ENCODE data around the gene NRDC.
A peak's percentile ranks its signal among the peaks of the same experiment; 100 is the strongest.

The NRDC gene, protein sequence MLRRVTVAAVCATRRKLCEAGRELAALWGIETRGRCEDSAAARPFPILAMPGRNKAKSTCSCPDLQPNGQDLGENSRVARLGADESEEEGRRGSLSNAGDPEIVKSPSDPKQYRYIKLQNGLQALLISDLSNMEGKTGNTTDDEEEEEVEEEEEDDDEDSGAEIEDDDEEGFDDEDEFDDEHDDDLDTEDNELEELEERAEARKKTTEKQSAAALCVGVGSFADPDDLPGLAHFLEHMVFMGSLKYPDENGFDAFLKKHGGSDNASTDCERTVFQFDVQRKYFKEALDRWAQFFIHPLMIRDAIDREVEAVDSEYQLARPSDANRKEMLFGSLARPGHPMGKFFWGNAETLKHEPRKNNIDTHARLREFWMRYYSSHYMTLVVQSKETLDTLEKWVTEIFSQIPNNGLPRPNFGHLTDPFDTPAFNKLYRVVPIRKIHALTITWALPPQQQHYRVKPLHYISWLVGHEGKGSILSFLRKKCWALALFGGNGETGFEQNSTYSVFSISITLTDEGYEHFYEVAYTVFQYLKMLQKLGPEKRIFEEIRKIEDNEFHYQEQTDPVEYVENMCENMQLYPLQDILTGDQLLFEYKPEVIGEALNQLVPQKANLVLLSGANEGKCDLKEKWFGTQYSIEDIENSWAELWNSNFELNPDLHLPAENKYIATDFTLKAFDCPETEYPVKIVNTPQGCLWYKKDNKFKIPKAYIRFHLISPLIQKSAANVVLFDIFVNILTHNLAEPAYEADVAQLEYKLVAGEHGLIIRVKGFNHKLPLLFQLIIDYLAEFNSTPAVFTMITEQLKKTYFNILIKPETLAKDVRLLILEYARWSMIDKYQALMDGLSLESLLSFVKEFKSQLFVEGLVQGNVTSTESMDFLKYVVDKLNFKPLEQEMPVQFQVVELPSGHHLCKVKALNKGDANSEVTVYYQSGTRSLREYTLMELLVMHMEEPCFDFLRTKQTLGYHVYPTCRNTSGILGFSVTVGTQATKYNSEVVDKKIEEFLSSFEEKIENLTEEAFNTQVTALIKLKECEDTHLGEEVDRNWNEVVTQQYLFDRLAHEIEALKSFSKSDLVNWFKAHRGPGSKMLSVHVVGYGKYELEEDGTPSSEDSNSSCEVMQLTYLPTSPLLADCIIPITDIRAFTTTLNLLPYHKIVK

DNA sequence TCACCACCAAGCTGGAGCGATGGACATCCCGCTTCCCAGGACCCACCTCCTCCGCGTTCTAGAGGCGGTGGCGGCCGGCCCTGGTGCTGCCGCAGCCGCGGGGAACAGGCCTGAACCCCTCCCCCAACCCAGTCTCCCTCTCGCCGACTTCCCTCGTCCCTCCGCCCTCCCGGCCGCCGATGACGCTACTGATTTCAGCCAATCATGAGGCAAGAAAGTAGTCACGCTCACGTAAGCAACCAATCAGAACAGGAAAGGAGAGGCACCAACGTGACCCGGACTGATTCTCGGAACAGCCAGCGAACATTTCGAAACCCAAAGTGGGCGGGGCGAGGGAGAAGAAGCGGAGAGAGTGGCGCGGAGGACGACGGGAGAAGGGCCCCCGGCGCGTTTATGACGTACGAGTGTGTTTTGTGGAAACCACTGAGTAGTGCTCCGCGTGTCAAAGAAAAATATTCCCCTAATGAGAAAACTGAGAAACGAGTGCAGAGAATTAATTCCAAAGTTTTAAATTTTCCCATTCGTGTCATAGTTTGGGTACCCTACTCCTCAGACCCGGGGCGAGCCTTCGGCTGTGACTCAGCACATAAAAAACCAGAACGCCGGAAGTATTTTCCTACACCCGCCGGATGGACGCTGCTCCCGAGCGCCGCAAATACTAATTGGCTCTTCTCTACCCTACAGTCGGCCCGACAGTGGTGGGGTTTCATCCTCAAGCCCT is at the start of gene NRDC:
NRDC (minus strand) TSS at position 112 of the 721 bp plus-strand sequence. CDS start 112 bp downstream, outside the sequence.
- DNase-seq (ENCODE audit: low read depth in 2 of 3, low spot score in 1 of 3), result peak; percentile 99

DNA sequence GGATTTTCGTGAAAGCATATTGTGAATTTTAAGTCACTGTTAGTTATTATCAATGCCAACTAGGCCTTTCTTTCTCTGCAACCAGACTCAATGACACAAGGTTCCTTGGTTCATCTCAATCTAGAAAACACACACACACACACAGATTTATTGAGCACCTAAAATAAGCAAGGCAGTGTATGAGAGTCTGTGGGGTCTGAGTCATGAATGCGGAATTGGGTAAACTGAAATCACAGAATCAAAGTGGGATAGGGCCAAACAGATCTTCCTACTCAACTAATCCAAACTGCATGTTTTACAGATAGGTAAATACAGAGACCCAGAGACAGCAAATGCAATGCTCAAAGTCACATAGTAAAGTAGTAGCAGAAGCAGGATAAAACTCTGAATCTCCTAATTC is 48.5 kb upstream of the NRDC start:
- no peak for DNase-seq (ENCODE audit: low read depth in 2 of 3, low spot score in 1 of 3)

DNA sequence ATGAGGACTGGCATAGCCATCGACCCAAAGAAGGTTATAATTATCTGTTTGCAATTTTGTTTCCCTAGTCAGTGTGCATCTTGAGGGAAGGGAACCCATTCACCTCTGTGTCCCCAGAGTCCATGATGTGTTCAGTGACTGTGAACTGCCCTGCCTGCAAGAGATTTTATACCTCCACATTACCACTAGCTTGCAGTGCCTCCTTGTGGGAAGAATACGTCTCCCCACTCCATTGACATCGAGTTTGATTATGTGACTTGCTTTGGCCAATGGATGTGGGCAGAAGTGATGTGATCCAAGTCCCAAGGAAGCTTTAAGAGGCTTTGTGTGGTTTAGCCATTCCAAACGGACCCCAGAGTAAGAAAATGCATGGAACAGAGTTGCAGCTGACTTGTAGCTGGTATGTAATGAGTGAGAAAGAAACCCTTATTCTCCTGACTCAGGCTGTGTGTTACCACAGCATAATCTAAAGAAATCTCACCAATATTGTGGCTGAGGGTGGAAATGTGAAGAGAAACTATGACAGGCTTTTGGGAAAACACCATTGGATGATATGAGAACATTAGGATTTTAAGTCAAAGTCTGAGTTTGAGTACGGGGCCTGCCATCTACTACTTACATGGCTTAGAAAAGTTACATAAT is 47.8 kb upstream of the NRDC start:
- no peak for DNase-seq (ENCODE audit: low read depth in 2 of 3, low spot score in 1 of 3)

DNA sequence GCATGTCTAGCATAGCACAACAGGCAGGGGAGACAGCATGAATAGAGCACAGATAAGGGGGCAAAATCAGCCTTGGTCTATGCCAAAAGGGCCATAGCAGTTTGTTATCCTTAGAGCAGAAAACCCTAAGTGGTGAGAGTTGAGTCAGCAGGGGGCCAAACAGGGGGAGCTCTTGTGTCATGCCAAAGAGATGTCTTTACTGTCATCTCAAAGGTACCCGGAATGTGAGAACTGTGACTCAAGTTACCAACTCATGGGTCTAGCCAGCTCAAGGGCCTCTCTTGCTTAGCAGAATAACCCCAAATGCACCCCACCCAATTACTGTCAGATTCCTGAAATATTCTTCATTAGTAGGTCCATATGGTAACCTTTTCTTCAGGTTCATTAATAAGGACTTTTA is 45.9 kb upstream of the NRDC start:
- peak in 2 of 3 donors; percentile 5 to 35 for DNase-seq (ENCODE audit: low read depth in 2 of 3, low spot score in 1 of 3)

DNA sequence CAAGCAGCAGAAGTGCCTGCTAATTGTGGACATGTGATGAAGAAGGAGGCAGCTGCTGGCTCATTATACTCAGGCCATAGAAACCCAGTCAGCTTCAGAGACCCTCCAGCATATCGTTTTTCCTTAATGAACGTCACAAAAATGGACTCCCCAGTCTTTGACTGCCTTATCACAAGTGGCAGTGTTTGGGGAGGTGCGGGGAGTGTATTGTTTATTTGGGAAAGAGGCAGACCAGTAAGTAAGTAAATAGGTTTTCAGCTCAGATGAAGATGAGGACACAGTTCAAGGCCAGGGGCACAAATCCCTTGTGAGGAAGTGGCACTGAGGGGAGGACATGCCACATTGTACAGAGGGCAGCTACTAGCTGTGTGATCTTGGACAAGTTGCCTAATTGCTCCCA is 43.5 kb upstream of the NRDC start:
- no peak for DNase-seq (ENCODE audit: low read depth in 2 of 3, low spot score in 1 of 3)

DNA sequence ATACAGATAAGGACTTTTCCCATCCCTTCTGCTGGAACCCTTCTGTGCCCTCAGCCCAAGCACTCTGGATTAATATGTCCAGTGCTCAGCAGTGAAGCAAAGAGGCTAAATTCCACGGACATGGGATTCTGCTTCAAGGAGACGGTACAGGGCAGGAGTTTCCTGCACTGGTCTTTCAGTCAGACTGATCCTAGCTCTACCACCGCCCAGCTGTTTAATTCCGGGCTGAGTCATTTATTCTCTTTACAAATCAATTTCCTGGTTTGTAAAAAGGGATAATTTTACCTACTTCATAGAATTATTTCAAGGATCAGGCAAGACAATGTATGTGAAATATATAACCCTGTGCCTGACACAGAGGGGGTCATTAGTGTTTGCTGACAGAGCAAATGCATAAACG is 41.6 kb upstream of the NRDC start:
- DNase-seq (ENCODE audit: low read depth in 2 of 3, low spot score in 1 of 3), result no peak

DNA sequence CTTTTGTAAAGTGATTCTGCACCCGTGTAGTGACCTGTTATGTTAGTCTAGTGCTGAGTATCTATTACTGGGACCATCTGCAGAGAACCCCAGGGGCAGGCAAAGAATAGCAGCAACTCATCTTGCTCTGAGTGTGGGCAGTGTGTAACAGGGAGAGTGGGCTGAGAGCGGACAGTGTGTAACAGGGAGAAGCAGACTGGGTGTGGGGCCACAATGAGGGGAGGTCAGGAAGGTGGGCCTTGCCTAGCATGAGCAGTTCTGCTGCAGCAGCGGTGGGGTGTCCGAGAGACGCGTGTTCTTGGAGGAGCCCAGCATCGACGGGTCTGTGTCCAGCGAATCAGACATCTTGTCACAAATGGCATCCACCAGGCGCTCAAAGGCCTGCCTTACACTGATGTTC is 41.2 kb upstream of the NRDC start:
- no peak for DNase-seq (ENCODE audit: low read depth in 2 of 3, low spot score in 1 of 3)

DNA sequence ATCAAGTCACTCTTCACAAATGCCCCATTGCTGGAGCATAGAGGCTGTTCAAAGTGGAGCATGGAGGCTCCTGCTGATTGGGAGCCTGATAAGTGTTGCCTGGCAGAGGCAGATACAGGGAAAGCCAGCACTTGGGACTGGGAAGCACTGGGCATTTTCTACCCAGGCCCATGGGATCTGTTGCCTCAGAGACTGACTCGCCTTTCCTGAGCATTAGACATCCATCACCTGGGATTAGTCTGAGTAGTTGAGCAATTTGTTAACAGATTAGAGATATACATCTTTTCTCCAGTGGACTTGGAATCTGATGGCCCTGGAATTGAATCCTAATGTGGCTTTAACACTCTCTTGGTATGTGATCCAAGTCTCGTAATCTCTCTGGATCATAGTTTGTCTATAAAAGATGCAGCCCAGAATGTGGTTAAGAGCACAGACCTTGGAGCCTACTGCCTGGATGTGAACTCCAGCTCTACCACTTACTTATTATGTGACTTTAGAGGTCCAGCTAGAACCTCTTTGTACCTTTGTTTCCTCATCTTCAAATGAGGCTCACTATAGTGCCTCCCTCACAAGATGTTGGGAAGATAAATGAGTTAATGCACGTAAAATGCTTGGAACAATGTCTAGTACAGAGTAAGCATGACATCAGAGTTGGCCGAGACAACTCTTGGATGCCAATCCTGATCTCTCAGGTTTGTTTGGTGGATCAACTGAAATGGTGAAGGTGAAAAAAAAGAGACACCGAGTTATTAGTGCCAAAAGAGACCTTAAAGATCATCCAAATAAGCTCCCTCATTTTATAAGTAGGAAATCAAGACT is 38.3 kb upstream of the NRDC start:
- DNase-seq (ENCODE audit: low read depth in 2 of 3, low spot score in 1 of 3), result no peak

DNA sequence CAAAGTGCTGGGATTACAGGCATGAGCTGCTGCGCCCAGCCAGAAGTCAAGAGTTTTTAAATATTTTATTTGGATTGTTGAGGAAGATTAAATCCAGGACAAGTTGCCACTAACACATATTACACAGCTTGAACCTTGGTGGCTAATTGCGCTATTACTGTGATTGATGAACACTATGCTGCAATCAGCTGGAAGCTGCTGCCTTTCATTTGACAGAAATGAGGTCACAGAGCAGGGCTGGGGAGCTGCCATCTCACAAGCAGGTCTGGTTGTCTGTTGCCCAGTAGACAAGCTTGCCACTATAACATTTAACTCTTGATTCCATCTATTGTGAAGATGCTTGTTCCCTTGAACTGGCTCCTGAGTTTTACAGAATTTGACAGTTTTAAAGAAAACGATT is 37.4 kb upstream of the NRDC start:
- no peak for DNase-seq (ENCODE audit: low read depth in 2 of 3, low spot score in 1 of 3)

DNA sequence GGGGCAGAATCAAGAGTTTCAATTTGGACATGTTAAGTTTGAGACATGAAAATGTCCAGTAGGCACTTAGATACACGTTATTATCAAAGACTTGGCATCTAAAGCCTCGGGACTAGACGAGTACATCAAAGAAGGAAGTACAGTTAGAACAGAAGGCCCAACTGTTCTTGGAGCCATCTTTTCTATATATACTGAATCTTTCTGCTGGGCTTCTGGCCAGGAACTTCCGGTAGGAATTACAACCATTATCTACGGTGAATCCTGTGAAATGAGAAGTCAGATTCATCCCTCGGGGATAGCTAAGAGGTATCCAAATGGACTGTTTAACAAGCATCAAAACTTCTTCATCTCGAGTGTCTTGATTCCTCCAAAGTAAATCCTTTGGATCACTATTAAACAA is 34.4 kb upstream of the NRDC start:
- DNase-seq (ENCODE audit: low read depth in 2 of 3, low spot score in 1 of 3), result no peak

DNA sequence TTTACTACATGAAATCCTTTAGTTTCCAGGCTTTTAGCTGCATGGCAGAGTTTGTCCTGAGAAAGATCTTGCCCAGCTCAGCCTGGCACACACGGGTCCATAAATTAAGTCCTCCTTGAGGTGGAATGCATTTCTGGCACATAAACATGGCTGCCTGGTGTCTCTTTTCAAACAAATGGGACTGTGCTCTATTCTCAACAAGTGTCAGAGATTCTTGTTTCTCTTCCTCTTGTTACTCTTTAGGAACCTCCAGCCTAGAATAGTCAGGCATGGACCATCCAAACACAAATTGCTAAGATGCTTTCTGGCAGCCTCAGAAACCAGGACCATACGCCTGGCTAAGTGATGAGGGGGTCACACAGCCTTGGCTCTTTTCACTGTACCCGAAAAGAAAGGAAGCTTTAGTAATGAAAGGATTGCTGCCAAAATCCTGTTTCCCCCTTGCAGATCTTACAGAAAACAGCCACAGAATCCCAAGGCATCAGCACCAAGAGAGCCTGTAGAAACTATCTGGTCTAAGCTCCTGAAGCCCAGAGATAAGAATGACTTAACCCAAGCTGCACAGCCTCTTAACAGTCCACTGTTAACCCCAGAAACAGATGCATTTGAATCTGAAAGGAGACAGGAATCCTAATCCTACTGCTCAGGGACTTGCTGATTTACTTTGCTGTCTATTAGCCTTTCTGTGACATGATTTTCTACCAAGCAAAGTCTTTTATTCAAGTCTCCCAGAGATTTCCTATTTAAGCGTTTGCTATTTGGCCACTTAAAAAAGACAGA is 31.9 kb upstream of the NRDC start:
- DNase-seq (ENCODE audit: low read depth in 2 of 3, low spot score in 1 of 3), result no peak

DNA sequence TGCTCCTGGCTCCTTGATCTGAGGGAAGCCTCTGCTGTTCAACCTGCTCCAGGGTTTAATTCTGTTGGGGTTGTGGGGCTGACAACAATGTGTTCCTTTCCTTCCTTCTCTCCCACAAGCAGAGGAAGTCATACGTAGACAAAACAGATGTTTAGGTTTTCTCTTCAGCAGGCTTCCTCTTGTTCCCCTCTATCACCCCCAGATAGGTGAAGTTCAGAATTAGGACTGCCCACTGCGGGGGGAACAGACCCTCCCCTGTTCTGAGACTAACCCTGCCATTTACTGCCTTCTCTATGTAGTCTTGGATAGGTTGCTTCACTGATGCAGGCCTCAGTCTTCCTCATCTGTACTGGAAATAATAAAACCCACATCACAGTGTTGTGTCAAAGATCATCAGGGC is 30.0 kb upstream of the NRDC start:
- DNase-seq (ENCODE audit: low read depth in 2 of 3, low spot score in 1 of 3), result no peak

DNA sequence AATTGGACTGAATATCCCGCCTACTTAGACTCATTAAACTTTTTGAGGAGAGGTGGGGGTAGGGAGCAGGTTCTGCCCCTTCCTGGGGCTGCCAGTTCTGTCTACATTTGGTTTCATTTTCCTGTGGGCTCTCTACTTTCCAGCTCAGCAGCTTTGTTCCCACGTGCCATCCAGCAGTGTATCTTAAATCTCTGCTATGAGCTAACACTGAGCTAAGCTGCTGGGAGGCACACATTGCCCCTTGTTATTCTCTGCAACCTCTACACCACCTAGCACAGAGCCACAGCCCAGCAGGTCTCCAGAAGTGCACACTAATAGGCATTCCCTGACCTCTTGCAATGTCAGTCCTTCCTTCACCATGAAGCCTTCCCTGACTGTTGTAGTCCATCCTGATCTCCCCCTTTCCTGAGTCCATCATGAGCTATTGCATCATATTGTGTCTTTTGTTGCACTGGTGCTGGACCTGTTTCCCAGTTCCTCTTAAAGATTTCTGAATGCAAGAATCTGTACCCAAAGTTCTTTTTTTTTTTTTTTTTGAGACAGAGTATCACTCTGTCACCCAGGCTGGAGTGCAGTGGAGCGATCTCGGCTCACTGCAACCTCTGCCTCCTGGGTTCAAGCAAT is 28.7 kb upstream of the NRDC start:
- no peak for DNase-seq (ENCODE audit: low read depth in 2 of 3, low spot score in 1 of 3)

DNA sequence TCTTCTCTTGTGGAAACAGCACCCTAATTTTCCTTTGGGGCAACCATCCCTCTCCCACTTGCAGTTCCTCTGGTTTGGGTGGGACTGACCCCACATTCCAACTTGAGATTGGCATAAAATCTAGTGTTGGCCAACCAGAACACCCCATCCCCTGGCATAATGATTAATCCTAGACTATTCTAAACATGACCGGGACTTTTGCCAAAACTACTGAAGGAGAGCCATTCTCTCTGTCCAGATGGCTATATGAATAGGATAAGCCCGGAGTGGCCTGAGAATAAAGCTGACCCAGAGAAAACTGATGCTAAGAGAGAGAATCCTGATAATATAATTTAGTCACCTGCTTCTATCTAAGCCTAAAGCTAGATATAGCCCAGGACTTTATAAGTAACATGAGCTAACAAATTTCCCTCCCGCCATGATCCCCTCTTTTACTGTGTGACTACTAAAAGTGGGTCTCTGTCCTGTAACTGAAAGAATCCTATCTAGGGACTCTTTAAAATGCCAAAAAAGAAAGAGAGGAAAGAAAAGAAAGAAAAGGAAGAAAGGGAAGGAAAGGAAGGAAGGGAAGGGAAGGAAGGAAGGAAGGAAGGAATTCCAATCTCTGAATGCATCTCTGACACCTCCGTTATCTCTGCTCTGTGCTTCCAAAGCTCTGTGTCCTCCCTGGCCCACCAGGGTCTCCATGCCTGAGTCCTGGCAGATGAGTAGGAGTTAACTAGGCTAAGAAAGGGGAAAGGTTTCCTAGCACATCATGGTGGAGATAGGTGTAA is 28.0 kb upstream of the NRDC start:
- no peak for DNase-seq (ENCODE audit: low read depth in 2 of 3, low spot score in 1 of 3)

DNA sequence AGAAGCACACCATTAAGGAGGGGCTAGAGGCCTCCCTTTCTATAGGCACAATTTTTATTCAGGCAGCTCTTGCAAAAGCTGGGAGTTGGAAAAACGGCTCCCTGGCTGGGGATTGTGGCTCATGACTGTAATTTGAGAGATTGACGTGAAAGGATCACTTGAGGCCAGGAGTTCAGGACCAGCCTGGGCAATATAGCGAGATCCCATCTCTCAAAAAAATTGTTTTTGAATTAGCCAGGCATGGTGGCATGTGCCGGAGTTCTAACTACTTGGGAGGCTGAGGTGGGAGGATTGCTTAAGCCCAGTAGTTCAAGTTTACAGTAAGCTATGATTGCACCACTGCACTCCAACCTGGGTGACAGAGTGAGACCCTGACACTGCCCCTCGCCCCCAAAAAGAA is 23.9 kb upstream of the NRDC start:
- DNase-seq (ENCODE audit: low read depth in 2 of 3, low spot score in 1 of 3), result no peak

DNA sequence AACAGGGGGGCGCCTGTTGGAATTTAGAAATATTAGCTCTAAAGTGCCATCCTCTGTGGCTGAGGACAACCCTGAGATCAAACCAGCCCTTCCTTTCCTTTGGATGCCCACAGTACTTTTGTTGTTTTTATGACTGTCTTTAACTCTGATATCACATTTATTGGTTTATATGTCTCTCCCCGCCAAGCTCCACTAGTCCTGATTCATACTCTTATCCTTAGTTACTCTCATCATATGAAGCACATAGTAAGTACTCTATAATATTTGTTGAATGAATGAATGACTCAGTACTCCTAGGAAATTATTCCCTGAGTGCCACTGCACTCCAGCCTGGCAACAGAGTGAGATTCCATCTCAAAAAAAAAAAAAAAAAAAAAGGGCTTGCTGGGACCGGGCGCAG is 22.6 kb upstream of the NRDC start:
- no peak for DNase-seq (ENCODE audit: low read depth in 2 of 3, low spot score in 1 of 3)

DNA sequence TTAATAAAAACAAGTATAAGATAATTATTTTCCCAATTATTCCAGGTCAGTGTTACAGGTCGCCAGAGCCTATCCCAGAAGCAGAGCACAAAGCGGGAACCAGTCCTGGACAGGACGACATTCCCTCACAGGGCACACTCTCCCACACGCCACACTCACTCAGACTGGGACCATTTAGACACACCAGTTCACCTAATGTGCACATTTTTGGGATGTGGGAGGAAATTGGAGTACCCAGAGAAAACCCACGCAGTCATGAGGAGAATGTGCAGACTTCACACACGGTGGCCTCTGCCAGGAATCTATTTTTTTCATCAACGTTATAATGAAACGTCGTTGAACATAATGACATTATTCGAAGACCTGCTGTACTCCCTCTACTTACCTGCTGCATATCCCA is 20.5 kb upstream of the NRDC start:
- no peak for DNase-seq (ENCODE audit: low read depth in 2 of 3, low spot score in 1 of 3)
